DMS153 treated with DMSO at 0.1 percent for 48 hours (cell line): ENCODE results near the gene NPIPB12.
"Not testable (repeated sequence)": the region's sequence is repeated elsewhere in the genome, so short reads cannot be mapped to it uniquely, and the experiment has no call there.

Experiments
- DNase-seq: peaks from one replicate; lab custom pipeline; 2025; ENCODE audit not compliant: unreplicated experiment; lab: John Stamatoyannopoulos, UW

Gene NPIPB12

GRCh38 chr16:29506308-29506707, at the start of gene NPIPB12:
TSS of gene NPIPB12 (minus strand) at chr16:29506408.
- not testable (repeated sequence) for DNase-seq

GRCh38 chr16:29521520-29521919, 15.3 kb upstream of the NPIPB12 start:
- DNase-seq = not testable (repeated sequence)

GRCh38 chr16:29482276-29482675, 23.9 kb downstream of the NPIPB12 start:
- not testable (repeated sequence) for DNase-seq

GRCh38 chr16:29472065-29472464, 34.1 kb downstream of the NPIPB12 start:
- DNase-seq = not testable (repeated sequence)

GRCh38 chr16:29469660-29470059, 36.5 kb downstream of the NPIPB12 start:
- not testable (repeated sequence) for DNase-seq

GRCh38 chr16:29467654-29468366, 38.4 kb downstream of the NPIPB12 start:
- not testable (repeated sequence) for DNase-seq

- not testable (repeated sequence) for DNase-seq
These were observed 39.3 kb downstream of the NPIPB12 start for GRCh38 chr16:29466904-29467303.

GRCh38 chr16:29465985-29466824, 40.0 kb downstream of the NPIPB12 start:
- not testable (repeated sequence) for DNase-seq

- DNase-seq = not testable (repeated sequence)
These were observed 45.6 kb downstream of the NPIPB12 start for GRCh38 chr16:29460647-29461030.

GRCh38 chr16:29459706-29460646, 46.2 kb downstream of the NPIPB12 start, which contains the start of gene SULT1A4:
TSS of gene SULT1A4 (plus strand) at chr16:29459913. CDS start at chr16:29461386, 1,473 bp downstream.
- not testable (repeated sequence) for DNase-seq

- not testable (repeated sequence) for DNase-seq
These were observed 48.5 kb downstream of the NPIPB12 start for GRCh38 chr16:29457660-29458059.

- DNase-seq = not testable (repeated sequence)
These were observed 51.4 kb downstream of the NPIPB12 start for GRCh38 chr16:29454828-29455227.

GRCh38 chr16:29454269-29454668, 51.9 kb downstream of the NPIPB12 start, which contains the start of the genes BOLA2 and SLX1B:
TSS of gene BOLA2 (minus strand) at chr16:29454351. CDS start at chr16:29454253, 98 bp downstream.
TSS of gene SLX1B (plus strand) at chr16:29454533.
- not testable (repeated sequence) for DNase-seq

- not testable (repeated sequence) for DNase-seq
These were observed 52.5 kb downstream of the NPIPB12 start for GRCh38 chr16:29453754-29454153.
